Smooth muscle cell (in vitro differentiated cells): ENCODE results near the gene CENPS. TPM values are rescaled to one million over a fixed set of nuclear protein-coding genes. Genes with fewer than 3 reads are reported as not detected.
"Not testable (repeated sequence)": the region's sequence is repeated elsewhere in the genome, so short reads cannot be mapped to it uniquely, and the experiment has no call there.

ENCODE experiments used
- DNase-seq: peaks from one replicate; lab custom pipeline; 2025; ENCODE audit not compliant: unreplicated experiment; lab: John Stamatoyannopoulos, UW
- H2AFZ ChIP-seq: fragments of 200-600 bp; sonication (generic); 2 replicates; pipeline ENCODE4 v1.6.0; 2016; ENCODE audit warnings: antibody characterized with exemption, low read depth, mild to moderate bottlenecking
- H3F3A ChIP-seq: fragments of 200-600 bp; sonication (generic); 2 replicates; pipeline ENCODE4 v1.6.0; 2017; ENCODE audit warnings: antibody characterized with exemption, low read depth
- H3K27ac ChIP-seq: fragments of 200-600 bp; sonication (generic); 2 replicates; pipeline ENCODE4 v1.5.1; 2016; ENCODE audit warnings: low read depth, mild to moderate bottlenecking
- H3K27me3 ChIP-seq: fragments of 200-600 bp; sonication (generic); 2 replicates; pipeline ENCODE4 v1.6.1; 2016; ENCODE audit warnings: low read depth, mild to moderate bottlenecking
- H3K36me3 ChIP-seq: fragments of 200-600 bp; sonication (generic); 2 replicates; pipeline ENCODE4 v1.5.1; 2016; ENCODE audit warnings: low read depth
- H3K4me1 ChIP-seq: fragments of 200-600 bp; sonication (generic); 2 replicates; pipeline ENCODE4 v1.5.1; 2016; ENCODE audit warnings: low read depth
- H3K4me2 ChIP-seq: fragments of 200-600 bp; sonication (generic); 2 replicates; pipeline ENCODE4 v1.6.0; 2016; ENCODE audit warnings: mild to moderate bottlenecking
- H3K4me3 ChIP-seq: fragments of 200-600 bp; sonication (generic); 2 replicates; pipeline ENCODE4 v1.5.1; 2016; ENCODE audit warnings: mild to moderate bottlenecking
- H3K79me2 ChIP-seq: fragments of 200-600 bp; sonication (generic); 2 replicates; pipeline ENCODE4 v1.6.0; 2016; ENCODE audit warnings: low read depth, mild to moderate bottlenecking
- H3K9ac ChIP-seq: fragments of 200-600 bp; sonication (generic); 2 replicates; pipeline ENCODE4 v1.6.0; 2016; ENCODE audit warnings: low read depth
- H3K9me3 ChIP-seq: fragments of 200-600 bp; sonication (generic); replicated peaks from 2 replicates; pipeline ENCODE4 v1.5.1; 2016; ENCODE audit warnings: low read depth
- H4K20me1 ChIP-seq: fragments of 200-600 bp; sonication (generic); 2 replicates; pipeline ENCODE4 v1.6.0; 2016; ENCODE audit warnings: low read depth
- WGBS: methylation state at CpG from one replicate; pipeline ENCODE4 v1.1.7; 2016; ENCODE audit warnings: low lambda C conversion rate; 5-methylcytosine and 5-hydroxymethylcytosine counted together
- polyA plus RNA-seq: library from polyadenylated mRNA; unstranded; fragments of >200 nt; fragmentation: Nextera tagmentation; extraction: Ambion mirVana; gene quantifications from 2 replicates; pipeline ENCODE4 v1.2.1, GENCODE V29; 2016
- total RNA-seq: library from RNA; depleted of rRNA; stranded (reverse); fragments of >200 nt; gene quantifications from 2 replicates; pipeline ENCODE4 v1.2.3, GENCODE V29; 2014
- TF ChIP-seq, protein P1 (sequence below): fragments of 200-600 bp; sonication (generic); IDR thresholded peaks from 2 replicates; pipeline ENCODE4 v1.5.1; 2017; ENCODE audit warnings: borderline replicate concordance, mild to moderate bottlenecking, antibody characterized with exemption; ENCODE audit not compliant: insufficient read depth, poor library complexity, severe bottlenecking

The CENPS gene
- total and polyA plus RNA-seq, 2 experiments from 2014 or later = 7.6 to 16.3 TPM

DNA sequence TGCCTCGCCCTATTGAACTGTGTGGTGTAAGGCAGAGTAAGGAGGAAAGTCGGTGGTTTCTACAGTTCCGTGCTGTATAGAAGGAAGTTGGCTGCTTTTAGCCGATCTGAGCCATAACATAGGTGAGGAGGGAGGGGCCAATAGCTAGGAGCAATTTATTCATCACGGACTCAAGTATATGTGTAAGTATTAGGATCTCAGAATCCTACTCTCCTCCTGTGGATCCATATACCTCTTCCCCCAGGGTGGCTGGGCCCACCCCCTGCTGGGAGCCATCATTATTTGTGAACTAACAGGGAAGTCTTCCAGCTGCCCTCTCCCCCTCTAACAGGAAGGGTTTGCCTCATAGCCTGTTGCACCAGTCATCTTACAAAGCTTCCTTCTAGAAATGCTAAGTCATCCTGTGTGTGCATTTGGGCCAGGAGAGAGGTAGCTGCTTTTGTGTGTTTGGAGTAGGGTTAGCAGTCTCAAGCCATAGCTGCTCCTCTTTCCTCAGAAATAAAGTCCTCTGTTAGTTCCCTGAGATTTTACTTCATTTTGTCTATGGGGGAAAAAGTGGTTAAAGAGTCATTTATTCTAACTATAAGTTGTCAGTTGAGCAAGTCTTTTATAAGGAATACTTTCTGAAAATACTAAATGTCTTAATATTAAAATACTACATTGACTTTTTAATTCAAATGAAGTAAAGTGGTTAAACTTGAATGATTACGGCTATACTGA is 14.9 kb upstream of the CENPS start:
- Histone ChIP-seq H3K4me1 (no peaks in the 10 kb centered on the region), H3K79me2 (no peaks in the 10 kb centered on the region), H3K36me3 (peaks cover 28% of the 10 kb centered on the region), H3K27me3 (no peaks in the 10 kb centered on the region), H2AFZ (no peak overlapping the region), H3K9me3 (no peaks in the 10 kb centered on the region), H3K9ac (no peak overlapping the region), H4K20me1 (no peaks in the 10 kb centered on the region), H3K4me2 (no peak overlapping the region), H3K27ac (no peak overlapping the region), H3K4me3 (no peak overlapping the region), H3F3A (no peaks in the 10 kb centered on the region)
- TF ChIP-seq, protein P1, sequence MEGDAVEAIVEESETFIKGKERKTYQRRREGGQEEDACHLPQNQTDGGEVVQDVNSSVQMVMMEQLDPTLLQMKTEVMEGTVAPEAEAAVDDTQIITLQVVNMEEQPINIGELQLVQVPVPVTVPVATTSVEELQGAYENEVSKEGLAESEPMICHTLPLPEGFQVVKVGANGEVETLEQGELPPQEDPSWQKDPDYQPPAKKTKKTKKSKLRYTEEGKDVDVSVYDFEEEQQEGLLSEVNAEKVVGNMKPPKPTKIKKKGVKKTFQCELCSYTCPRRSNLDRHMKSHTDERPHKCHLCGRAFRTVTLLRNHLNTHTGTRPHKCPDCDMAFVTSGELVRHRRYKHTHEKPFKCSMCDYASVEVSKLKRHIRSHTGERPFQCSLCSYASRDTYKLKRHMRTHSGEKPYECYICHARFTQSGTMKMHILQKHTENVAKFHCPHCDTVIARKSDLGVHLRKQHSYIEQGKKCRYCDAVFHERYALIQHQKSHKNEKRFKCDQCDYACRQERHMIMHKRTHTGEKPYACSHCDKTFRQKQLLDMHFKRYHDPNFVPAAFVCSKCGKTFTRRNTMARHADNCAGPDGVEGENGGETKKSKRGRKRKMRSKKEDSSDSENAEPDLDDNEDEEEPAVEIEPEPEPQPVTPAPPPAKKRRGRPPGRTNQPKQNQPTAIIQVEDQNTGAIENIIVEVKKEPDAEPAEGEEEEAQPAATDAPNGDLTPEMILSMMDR = no peak
- no peak for DNase-seq
- 92% methylated on average over 6 of the region's 6 CpGs for whole genome bisulfite sequencing

DNA sequence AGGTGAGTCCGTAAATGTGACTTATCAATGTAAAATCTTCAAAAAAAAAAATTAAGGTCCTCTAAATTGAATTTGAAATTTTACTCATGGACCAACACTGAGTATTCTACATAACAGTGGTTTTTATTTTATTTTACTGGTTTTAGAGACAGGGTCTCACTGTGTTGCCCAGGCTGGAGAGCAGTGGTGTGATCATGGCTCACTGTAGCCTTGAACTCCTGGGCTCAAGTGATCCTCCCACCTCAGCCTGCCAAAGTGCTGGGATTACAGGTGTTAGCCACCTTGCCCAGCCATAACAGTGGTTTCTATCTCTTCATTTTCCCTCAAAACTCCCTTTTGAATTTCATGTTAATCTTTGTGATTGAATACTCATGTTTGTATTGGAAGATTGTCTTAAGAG is 14.3 kb upstream of the CENPS start:
- H3K27ac ChIP-seq, H3F3A ChIP-seq, H3K27me3 ChIP-seq, H4K20me1 ChIP-seq, H3K4me2 ChIP-seq, H3K79me2 ChIP-seq, H3K9me3 ChIP-seq, DNase-seq, H3K4me1 ChIP-seq, H2AFZ ChIP-seq, H3K4me3 ChIP-seq, H3K9ac ChIP-seq: not testable (repeated sequence)
- peaks cover 28% of the 10 kb centered on the region for H3K36me3 ChIP-seq
- WGBS = 97% methylated on average over 1 of the region's 1 CpG

- not testable (repeated sequence) for H3K79me2 ChIP-seq, H4K20me1 ChIP-seq, H3K4me3 ChIP-seq, H3K4me1 ChIP-seq, H2AFZ ChIP-seq, H3F3A ChIP-seq, H3K4me2 ChIP-seq, H3K9ac ChIP-seq, H3K9me3 ChIP-seq, H3K27me3 ChIP-seq, H3K27ac ChIP-seq, DNase-seq, H3K36me3 ChIP-seq
- WGBS = 97% methylated on average over 8 of the region's 8 CpGs
Observed at GRCh38 chr1:10418741-10419140, 11.5 kb upstream of the CENPS start.

DNA sequence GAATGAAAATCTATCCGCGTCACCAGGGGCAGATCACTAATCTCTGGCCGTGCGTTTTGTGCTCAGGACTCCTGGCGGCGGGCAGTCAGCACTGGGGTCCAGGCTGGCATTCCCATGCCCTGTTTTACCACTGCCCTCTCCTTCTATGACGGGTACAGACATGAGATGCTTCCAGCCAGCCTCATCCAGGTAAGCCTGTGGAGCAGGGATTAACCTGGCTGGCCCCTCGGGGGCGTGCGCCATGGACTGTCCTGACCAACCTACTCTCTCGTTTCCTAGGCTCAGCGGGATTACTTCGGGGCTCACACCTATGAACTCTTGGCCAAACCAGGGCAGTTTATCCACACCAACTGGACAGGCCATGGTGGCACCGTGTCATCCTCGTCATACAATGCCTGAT is 10.9 kb upstream of the CENPS start:
- no peak for DNase-seq
- no peak overlapping the region for H3K4me3 ChIP-seq
- H3F3A ChIP-seq = no peaks in the 10 kb centered on the region
- H3K9ac ChIP-seq = no peak overlapping the region
- H3K79me2 ChIP-seq = no peaks in the 10 kb centered on the region
- no peaks in the 10 kb centered on the region for H3K4me1 ChIP-seq
- no peak overlapping the region for H2AFZ ChIP-seq
- no peak overlapping the region for H3K27ac ChIP-seq
- no peaks in the 10 kb centered on the region for H3K9me3 ChIP-seq
- peaks cover 8% of the 10 kb centered on the region for H3K36me3 ChIP-seq
- H4K20me1 ChIP-seq = no peaks in the 10 kb centered on the region
- H3K4me2 ChIP-seq = no peak overlapping the region
- H3K27me3 ChIP-seq = no peaks in the 10 kb centered on the region
- TF ChIP-seq, protein P1 = no peak
- 91% methylated on average over 15 of the region's 15 CpGs for WGBS

GRCh38 chr1:10421637-10422036 is 8.6 kb upstream of the CENPS start:
- DNase-seq = no peak
- TF ChIP-seq, protein P1 = no peak
- Histone ChIP-seq H3K27ac (no peak overlapping the region), H4K20me1 (no peaks in the 10 kb centered on the region), H3K79me2 (no peaks in the 10 kb centered on the region), H3K4me2 (no peak overlapping the region), H2AFZ (no peak overlapping the region), H3K9ac (no peak overlapping the region), H3K4me1 (no peaks in the 10 kb centered on the region), H3K4me3 (no peak overlapping the region), H3F3A (no peaks in the 10 kb centered on the region), H3K27me3 (no peaks in the 10 kb centered on the region), H3K9me3 (no peaks in the 10 kb centered on the region), H3K36me3 (peaks cover 8% of the 10 kb centered on the region)
- WGBS = 97% methylated on average over 5 of the region's 5 CpGs
